Keratinocyte (primary cell): ENCODE data around the gene GYS1. TPM values are rescaled to one million over a fixed set of nuclear protein-coding genes. Genes with fewer than 3 reads are reported as not detected.

Experiments
- DNase-seq: peaks from one replicate; pipeline ENCODE4 v3.0.0-alpha.2; 2011; ENCODE audit warnings: low read depth, missing footprints, low spot score
- FAIRE-seq: peaks from 2 replicates; lab custom pipeline; 2011; peaks lifted over from hg19 to GRCh38; lab: Jason Lieb, UNC
- H2AFZ ChIP-seq: 2 replicates; pipeline ENCODE4 v1.6.0; 2012; ENCODE audit warnings: low read length, control low read depth, inconsistent platforms; ENCODE audit not compliant: control insufficient read depth
- H3K27ac ChIP-seq: 2 replicates; pipeline ENCODE4 v1.5.1; 2011; ENCODE audit warnings: low read length; ENCODE audit not compliant: control insufficient read depth, insufficient read depth
- H3K27me3 ChIP-seq: 3 replicates; pipeline ENCODE4 v1.6.0; 2011; ENCODE audit warnings: low read length; ENCODE audit not compliant: control insufficient read depth, insufficient read depth; ENCODE audit errors: extremely low read depth
- H3K36me3 ChIP-seq, 2 experiments: 2 replicates in 1 of 2; 3 replicates in 1 of 2; pipeline ENCODE4 v1.5.1; 2011; ENCODE audit warnings: low read length in 2 of 2, mild to moderate bottlenecking in 1 of 2; ENCODE audit not compliant: control insufficient read depth in 2 of 2, insufficient read depth in 2 of 2; ENCODE audit errors: extremely low read depth in 1 of 2
- H3K4me1 ChIP-seq: 3 replicates; pipeline ENCODE4 v1.5.1; 2011; ENCODE audit warnings: low read length; ENCODE audit not compliant: control insufficient read depth, insufficient read depth; ENCODE audit errors: extremely low read depth
- H3K4me2 ChIP-seq: 3 replicates; pipeline ENCODE4 v1.6.0; 2011; ENCODE audit warnings: low read depth, low read length; ENCODE audit not compliant: control insufficient read depth, insufficient read depth; ENCODE audit errors: extremely low read depth
- H3K4me3 ChIP-seq, 3 experiments: fragments of 200-600 bp in 1 of 3; sonication (generic) in 1 of 3; 2 replicates in 2 of 3; 3 replicates in 1 of 3; pipeline ENCODE4 v1.5.1; 2011 to 2016; ENCODE audit warnings: low read length in 3 of 3, mild to moderate bottlenecking in 3 of 3, control low read depth in 2 of 3, inconsistent platforms in 1 of 3, low read depth in 1 of 3, mixed read lengths in 1 of 3, mixed run types in 1 of 3, moderate library complexity in 1 of 3; ENCODE audit not compliant: control insufficient read depth in 2 of 3, insufficient read depth in 2 of 3; ENCODE audit errors: extremely low read depth in 1 of 3
- H3K79me2 ChIP-seq: 2 replicates; pipeline ENCODE4 v1.6.0; 2012; ENCODE audit warnings: low read length; ENCODE audit not compliant: control insufficient read depth, insufficient read depth
- H3K9ac ChIP-seq: 3 replicates; pipeline ENCODE4 v1.6.0; 2011; ENCODE audit warnings: low read length; ENCODE audit not compliant: control insufficient read depth, insufficient read depth; ENCODE audit errors: extremely low read depth
- H3K9me1 ChIP-seq: 3 replicates; pipeline ENCODE4 v1.6.0; 2011; ENCODE audit warnings: low read length; ENCODE audit not compliant: control insufficient read depth, insufficient read depth; ENCODE audit errors: extremely low read depth
- H3K9me3 ChIP-seq: 2 replicates; pipeline ENCODE4 v1.5.1; 2012; ENCODE audit warnings: low read depth, low read length; ENCODE audit not compliant: control insufficient read depth
- H4K20me1 ChIP-seq: 3 replicates; pipeline ENCODE4 v1.6.0; 2011; ENCODE audit warnings: low read length; ENCODE audit not compliant: control insufficient read depth, insufficient read depth; ENCODE audit errors: extremely low read depth
- EZH2 ChIP-seq: IDR thresholded peaks from one replicate; pipeline ENCODE4 v1.6.1; 2012; ENCODE audit warnings: inconsistent platforms, mild to moderate bottlenecking, low read length, moderate library complexity
- dilution Hi-C: fragments of 300-500 bp; cut with MboI; formaldehyde crosslinking; loops from one replicate; pipeline ENCODE4 v1.7.0; 2020; ENCODE audit warnings: low sequenced_read_pairs; ENCODE audit not compliant: extremely low pct_ligation_motif_present
- polyA plus RNA-seq, 5 experiments: library from polyadenylated mRNA; depleted of rRNA in 3 of 5; stranded (reverse) in 3 of 5; stranded (forward) in 1 of 5; unstranded in 1 of 5; fragments of >200 nt; gene quantifications; 1 replicate in 1 of 5; 2 replicates in 3 of 5; 3 replicates in 1 of 5; pipeline versions ENCODE4 v1.2.1 to v1.2.3, GENCODE V29; 2011 to 2012; ENCODE audit warnings: missing spikeins in 2 of 5, low read depth in 1 of 5, low replicate concordance in 1 of 5
- TF ChIP-seq, protein P1 (sequence below), 3 experiments: IDR thresholded peaks in 1 of 3; conservative IDR thresholded peaks in 1 of 3; optimal IDR thresholded peaks in 1 of 3; 2 replicates in 2 of 3; 3 replicates in 1 of 3; pipeline versions ENCODE3 to v1.5.1; 2011; ENCODE audit warnings: low read length in 3 of 3, mild to moderate bottlenecking in 3 of 3, moderate library complexity in 2 of 3, control low read depth in 1 of 3, inconsistent platforms in 1 of 3; ENCODE audit not compliant: insufficient read depth in 2 of 3; ENCODE audit errors: extremely low read depth in 1 of 3

Gene GYS1
- polyA plus RNA-seq, 1 donor (not counting 4 experiments of a cell fraction or from before 2014, with no cell fraction given), result 46.5 TPM

DNA sequence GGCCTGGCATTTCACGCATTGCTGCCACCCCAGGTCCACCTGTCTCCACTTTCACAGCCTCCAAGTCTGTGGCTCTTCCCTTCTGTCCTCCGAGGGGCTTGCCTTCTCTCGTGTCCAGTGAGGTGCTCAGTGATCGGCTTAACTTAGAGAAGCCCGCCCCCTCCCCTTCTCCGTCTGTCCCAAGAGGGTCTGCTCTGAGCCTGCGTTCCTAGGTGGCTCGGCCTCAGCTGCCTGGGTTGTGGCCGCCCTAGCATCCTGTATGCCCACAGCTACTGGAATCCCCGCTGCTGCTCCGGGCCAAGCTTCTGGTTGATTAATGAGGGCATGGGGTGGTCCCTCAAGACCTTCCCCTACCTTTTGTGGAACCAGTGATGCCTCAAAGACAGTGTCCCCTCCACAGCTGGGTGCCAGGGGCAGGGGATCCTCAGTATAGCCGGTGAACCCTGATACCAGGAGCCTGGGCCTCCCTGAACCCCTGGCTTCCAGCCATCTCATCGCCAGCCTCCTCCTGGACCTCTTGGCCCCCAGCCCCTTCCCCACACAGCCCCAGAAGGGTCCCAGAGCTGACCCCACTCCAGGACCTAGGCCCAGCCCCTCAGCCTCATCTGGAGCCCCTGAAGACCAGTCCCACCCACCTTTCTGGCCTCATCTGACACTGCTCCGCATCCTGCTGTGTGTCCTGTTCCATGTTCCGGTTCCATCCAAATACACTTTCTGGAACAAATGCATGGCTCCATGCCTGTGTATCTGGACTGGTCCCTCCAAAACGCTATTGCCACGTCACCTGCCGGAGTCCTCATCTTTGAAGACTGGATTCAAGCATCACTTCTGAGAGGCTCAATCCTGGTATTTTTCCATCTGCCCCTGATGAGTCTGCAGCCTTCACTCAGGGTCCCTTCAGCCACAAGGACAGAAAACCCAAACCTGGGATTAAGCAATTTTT is 70.3 kb downstream of the GYS1 start:
- no peak for TF ChIP-seq EZH2
- TF ChIP-seq, protein P1, sequence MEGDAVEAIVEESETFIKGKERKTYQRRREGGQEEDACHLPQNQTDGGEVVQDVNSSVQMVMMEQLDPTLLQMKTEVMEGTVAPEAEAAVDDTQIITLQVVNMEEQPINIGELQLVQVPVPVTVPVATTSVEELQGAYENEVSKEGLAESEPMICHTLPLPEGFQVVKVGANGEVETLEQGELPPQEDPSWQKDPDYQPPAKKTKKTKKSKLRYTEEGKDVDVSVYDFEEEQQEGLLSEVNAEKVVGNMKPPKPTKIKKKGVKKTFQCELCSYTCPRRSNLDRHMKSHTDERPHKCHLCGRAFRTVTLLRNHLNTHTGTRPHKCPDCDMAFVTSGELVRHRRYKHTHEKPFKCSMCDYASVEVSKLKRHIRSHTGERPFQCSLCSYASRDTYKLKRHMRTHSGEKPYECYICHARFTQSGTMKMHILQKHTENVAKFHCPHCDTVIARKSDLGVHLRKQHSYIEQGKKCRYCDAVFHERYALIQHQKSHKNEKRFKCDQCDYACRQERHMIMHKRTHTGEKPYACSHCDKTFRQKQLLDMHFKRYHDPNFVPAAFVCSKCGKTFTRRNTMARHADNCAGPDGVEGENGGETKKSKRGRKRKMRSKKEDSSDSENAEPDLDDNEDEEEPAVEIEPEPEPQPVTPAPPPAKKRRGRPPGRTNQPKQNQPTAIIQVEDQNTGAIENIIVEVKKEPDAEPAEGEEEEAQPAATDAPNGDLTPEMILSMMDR (optimal IDR thresholded peaks at IDR 0.05 in 1 of 3, IDR thresholded peaks at IDR 0.05 in 1 of 3, conservative IDR thresholded peaks at IDR 0.05 in 1 of 3; ENCODE audit: extremely low read depth in 1 of 3, insufficient read depth in 2 of 3, low read length in 3 of 3), result no peak
- no peaks in the 10 kb centered on the region for H3K79me2 ChIP-seq
- no peak overlapping the region for H3K27ac ChIP-seq
- no peak overlapping the region for H2AFZ ChIP-seq
- no peak for DNase-seq
- dilution Hi-C loops, result no loop called here
- no peaks in the 10 kb centered on the region for H3K9me3 ChIP-seq
- H3K9ac ChIP-seq, result no peak overlapping the region
- no peak overlapping the region for H3K4me2 ChIP-seq
- H3K4me1 ChIP-seq, result peaks cover 15% of the 10 kb centered on the region
- FAIRE-seq, result no peak
- peaks cover 13 to 18% of the 10 kb centered on the region in 2 experiments for H3K36me3 ChIP-seq
- no peaks in the 10 kb centered on the region for H3K9me1 ChIP-seq
- no peak overlapping the region for H3K4me3 ChIP-seq
- H3K27me3 ChIP-seq, result no peaks in the 10 kb centered on the region
- no peaks in the 10 kb centered on the region for H4K20me1 ChIP-seq

DNA sequence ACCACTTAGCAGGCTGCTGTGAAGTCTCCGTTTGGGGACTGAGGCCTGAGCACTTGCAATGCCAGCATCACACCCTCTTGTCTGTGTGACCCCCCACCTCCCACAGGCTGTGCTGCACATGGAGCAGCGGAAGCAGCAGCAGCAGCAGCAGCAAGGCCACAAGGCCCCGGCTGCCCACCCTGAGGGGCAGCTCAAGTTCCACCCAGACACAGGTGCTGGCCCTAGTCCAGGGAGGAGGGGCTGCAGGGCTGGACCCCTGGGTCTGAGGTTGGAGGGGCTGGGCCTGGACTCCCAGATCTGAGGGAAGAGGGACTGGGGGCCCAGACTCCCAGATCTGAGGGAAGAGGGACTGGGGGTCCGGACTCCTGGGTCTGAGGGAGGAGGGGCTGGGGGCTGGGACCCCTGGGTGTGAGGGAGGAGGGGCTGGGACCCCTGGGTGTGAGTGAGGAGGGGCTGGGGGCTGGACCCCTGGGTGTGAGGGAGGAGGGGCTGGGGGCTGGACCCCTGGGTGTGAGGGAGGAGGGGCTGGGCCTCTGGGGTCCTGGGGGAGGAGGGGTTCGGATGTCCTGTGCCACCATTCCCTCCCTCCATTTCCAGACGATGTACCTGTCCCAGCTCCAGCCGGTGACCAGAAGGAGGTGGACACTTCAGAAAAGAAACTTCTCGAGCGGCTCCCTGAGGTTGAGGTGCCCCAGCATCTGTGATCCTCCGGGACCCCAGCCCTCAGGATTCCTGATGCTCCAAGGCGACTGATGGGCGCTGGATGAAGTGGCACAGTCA is 71.2 kb downstream of the GYS1 start:
- no peaks in the 10 kb centered on the region for H3K9me3 ChIP-seq
- no peaks in the 10 kb centered on the region for H3K27me3 ChIP-seq
- no peaks in the 10 kb centered on the region for H3K9me1 ChIP-seq
- H3K27ac ChIP-seq, result no peak overlapping the region
- H4K20me1 ChIP-seq, result no peaks in the 10 kb centered on the region
- peaks cover 15% of the 10 kb centered on the region for H3K4me1 ChIP-seq
- dilution Hi-C loops, result no loop called here
- H3K4me2 ChIP-seq, result no peak overlapping the region
- TF ChIP-seq, protein P1 (optimal IDR thresholded peaks at IDR 0.05 in 1 of 3, IDR thresholded peaks at IDR 0.05 in 1 of 3, conservative IDR thresholded peaks at IDR 0.05 in 1 of 3; ENCODE audit: extremely low read depth in 1 of 3, insufficient read depth in 2 of 3, low read length in 3 of 3), result no peak
- no peak for TF ChIP-seq EZH2
- H2AFZ ChIP-seq, result no peak overlapping the region
- peaks cover 13 to 18% of the 10 kb centered on the region in 2 experiments for H3K36me3 ChIP-seq
- no peaks in the 10 kb centered on the region for H3K79me2 ChIP-seq
- no peak for FAIRE-seq
- DNase-seq, result no peak
- H3K9ac ChIP-seq, result no peak overlapping the region
- no peak overlapping the region for H3K4me3 ChIP-seq
